ENCODE data around the gene PHF21A. TPM values are rescaled to one million over a fixed set of nuclear protein-coding genes. Genes with fewer than 3 reads are reported as not detected.
A peak's percentile ranks its signal among the peaks of the same experiment; 100 is the strongest.
"Not testable (repeated sequence)": the region's sequence is repeated elsewhere in the genome, so short reads cannot be mapped to it uniquely, and the experiment has no call there.

Gene PHF21A
- total RNA-seq, 2 donors from 2014 or later, result 47.2 to 53.9 TPM

GRCh38 chr11:45901626-45902025 is 219.6 kb downstream of the PHF21A start:
- no peak overlapping the region for H3K27ac Mint-ChIP-seq
- no peak for DNase-seq
- Histone ChIP-seq H3K27ac (ENCODE audit: low read depth, low read length) (no peak overlapping the region), H3K9me3 (ENCODE audit: control insufficient read depth, low read length) (no peaks in the 10 kb centered on the region), H3K9ac (ENCODE audit: extremely low read depth, low read length, poor library complexity, severe bottlenecking) (no peak overlapping the region), H3K4me3 (ENCODE audit: low read length) (no peak overlapping the region), H3K27me3 (ENCODE audit: control insufficient read depth, insufficient read depth, low read length, poor library complexity, severe bottlenecking) (peaks cover 31% of the 10 kb centered on the region), H3K4me1 (ENCODE audit: control insufficient read depth, insufficient read depth, low read length) (no peaks in the 10 kb centered on the region), H3K36me3 (ENCODE audit: control insufficient read depth, insufficient read depth, low read length) (no peaks in the 10 kb centered on the region)
- no peaks in the 10 kb centered on the region for H3K9me3 Mint-ChIP-seq
- peak overlapping the region; percentile 60 for H3K4me3 Mint-ChIP-seq
- H3K4me1 Mint-ChIP-seq, result peaks cover 13% of the 10 kb centered on the region
- H3K36me3 Mint-ChIP-seq (ENCODE audit: low read depth), result peaks cover 14% of the 10 kb centered on the region
- 90 to 92% methylated on average over 4 to 6 of the region's 6 CpGs for WGBS, 2 experiments (ENCODE audit: insufficient coverage in 1 of 2, insufficient read length in 1 of 2)
- H3K27me3 Mint-ChIP-seq (ENCODE audit: insufficient read depth), result peaks cover 21% of the 10 kb centered on the region
- no peak for TF ChIP-seq CTCF (conservative IDR thresholded peaks at IDR 0.05)

- H3K27ac Mint-ChIP-seq, result no peak overlapping the region
- no peak for TF ChIP-seq CTCF (conservative IDR thresholded peaks at IDR 0.05)
- H3K4me1 Mint-ChIP-seq, result peaks cover 13% of the 10 kb centered on the region
- Histone ChIP-seq H3K36me3 (ENCODE audit: control insufficient read depth, insufficient read depth, low read length) (no peaks in the 10 kb centered on the region), H3K9me3 (ENCODE audit: control insufficient read depth, low read length) (no peaks in the 10 kb centered on the region), H3K4me1 (ENCODE audit: control insufficient read depth, insufficient read depth, low read length) (peaks cover 3% of the 10 kb centered on the region), H3K4me3 (ENCODE audit: low read length) (peak overlapping the region; percentile 72), H3K9ac (ENCODE audit: extremely low read depth, low read length, poor library complexity, severe bottlenecking) (peak overlapping the region; percentile 47), H3K27ac (ENCODE audit: low read depth, low read length) (no peak overlapping the region), H3K27me3 (ENCODE audit: control insufficient read depth, insufficient read depth, low read length, poor library complexity, severe bottlenecking) (peaks cover 31% of the 10 kb centered on the region)
- no peak for DNase-seq
- no peaks in the 10 kb centered on the region for H3K9me3 Mint-ChIP-seq
- peaks cover 21% of the 10 kb centered on the region for H3K27me3 Mint-ChIP-seq (ENCODE audit: insufficient read depth)
- H3K36me3 Mint-ChIP-seq (ENCODE audit: low read depth), result peaks cover 14% of the 10 kb centered on the region
- peak overlapping the region; percentile 60 for H3K4me3 Mint-ChIP-seq
- WGBS, 2 experiments (ENCODE audit: insufficient coverage in 1 of 2, insufficient read length in 1 of 2), result 44 to 59% methylated on average over 8 of the region's 8 CpGs
Observed at GRCh38 chr11:45900916-45901617, 220.2 kb downstream of the PHF21A start.

GRCh38 chr11:45900175-45900800 is 221.0 kb downstream of the PHF21A start:
- Mint-ChIP-seq H3K4me3 (peak overlapping the region; percentile 60), H3K36me3 (ENCODE audit: low read depth) (peaks cover 14% of the 10 kb centered on the region), H3K4me1 (peaks cover 13% of the 10 kb centered on the region), H3K27me3 (ENCODE audit: insufficient read depth) (peaks cover 21% of the 10 kb centered on the region)
- H3K4me1 ChIP-seq (ENCODE audit: control insufficient read depth, insufficient read depth, low read length); H3K9me3 ChIP-seq (ENCODE audit: control insufficient read depth, low read length); H3K27ac ChIP-seq (ENCODE audit: low read depth, low read length); H3K27ac Mint-ChIP-seq; H3K36me3 ChIP-seq (ENCODE audit: control insufficient read depth, insufficient read depth, low read length); H3K9me3 Mint-ChIP-seq; DNase-seq: not testable (repeated sequence)
- peaks cover 31% of the 10 kb centered on the region for H3K27me3 ChIP-seq (ENCODE audit: control insufficient read depth, insufficient read depth, low read length, poor library complexity, severe bottlenecking)
- WGBS, 2 experiments (ENCODE audit: insufficient coverage in 1 of 2, insufficient read length in 1 of 2), result 4 to 15% methylated on average over 4 to 29 of the region's 59 CpGs
- peak overlapping the region; percentile 47 for H3K9ac ChIP-seq (ENCODE audit: extremely low read depth, low read length, poor library complexity, severe bottlenecking)
- H3K4me3 ChIP-seq (ENCODE audit: low read length), result peak overlapping the region; percentile 72
